Measurements from ENCODE around the gene HOXA2.

- no peak for TF ChIP-seq USF2 (IDR thresholded peaks at IDR 0.05; ENCODE audit: low read length)
- no peak for TF ChIP-seq POLR2A (IDR thresholded peaks at IDR 0.05; ENCODE audit: control extremely low read depth in 1 of 2, low read depth in 2 of 2, low read length in 2 of 2)
- TF ChIP-seq CTCF (IDR thresholded peaks at IDR 0.05; ENCODE audit: control extremely low read depth in 1 of 3, insufficient read depth in 1 of 3, low read depth in 1 of 3, low read length in 3 of 3): no peak
- no peak for TF ChIP-seq RBBP5 (IDR thresholded peaks at IDR 0.05; ENCODE audit: borderline replicate concordance, low read depth, low read length)
- TF ChIP-seq CBX5 (IDR thresholded peaks at IDR 0.05; ENCODE audit: low read depth, low read length): no peak
- no peak for TF ChIP-seq CEBPB (IDR thresholded peaks at IDR 0.05; ENCODE audit: low read depth, low read length)
- TF ChIP-seq NRF1 (IDR thresholded peaks at IDR 0.05; ENCODE audit: low read depth, low read length): no peak
- no peak for TF ChIP-seq GABPA (IDR thresholded peaks at IDR 0.05; ENCODE audit: borderline replicate concordance, insufficient read depth, low read length)
- TF ChIP-seq CBX8 (IDR thresholded peaks at IDR 0.05; ENCODE audit: borderline replicate concordance, low read depth, low read length): no peak
- no peak for TF ChIP-seq RAD21 (IDR thresholded peaks at IDR 0.05 in 1 of 2, conservative IDR thresholded peaks at IDR 0.05 in 1 of 2; ENCODE audit: low read depth in 2 of 2, low read length in 2 of 2)
Measured at GRCh38 chr7:27114881-27115220, 12.4 kb upstream of the HOXA2 start.
